COR-L47 (cell line): ENCODE data around the gene SMAD9.

Source experiments
- DNase-seq: peaks from one replicate; lab custom pipeline; 2025; lab: John Stamatoyannopoulos, UW

SMAD9 gene

GRCh38 chr13:36919833-36920615, at the start of gene SMAD9:
Gene SMAD9, minus strand, starts transcription at chr13:36920238. Its CDS starts 40,549 bp downstream, at chr13:36879689.
- DNase-seq = peak; percentile 89

- DNase-seq = no peak
These were observed 46.4 kb upstream of the SMAD9 start for GRCh38 chr13:36966404-36966803.

GRCh38 chr13:36965767-36966166, 45.7 kb upstream of the SMAD9 start:
- no peak for DNase-seq

GRCh38 chr13:36959456-36960116, 39.5 kb upstream of the SMAD9 start:
- no peak for DNase-seq

- no peak for DNase-seq
These were observed 34.5 kb upstream of the SMAD9 start for GRCh38 chr13:36954542-36954941.

- DNase-seq = no peak
These were observed 30.9 kb upstream of the SMAD9 start for GRCh38 chr13:36950920-36951319.

- no peak for DNase-seq
These were observed 30.3 kb upstream of the SMAD9 start for GRCh38 chr13:36950330-36950729.

GRCh38 chr13:36945078-36945477, 25.0 kb upstream of the SMAD9 start:
- no peak for DNase-seq

GRCh38 chr13:36925603-36926002, 5.6 kb upstream of the SMAD9 start:
- DNase-seq = no peak

- DNase-seq = no peak
These were observed 4.0 kb upstream of the SMAD9 start for GRCh38 chr13:36924001-36924400.

GRCh38 chr13:36921631-36922301, 1.7 kb upstream of the SMAD9 start:
- no peak for DNase-seq

GRCh38 chr13:36920616-36921185, 663 bp upstream of the SMAD9 start:
- DNase-seq = no peak

GRCh38 chr13:36919171-36919832, 736 bp downstream of the SMAD9 start:
- DNase-seq = peak; percentile 79

GRCh38 chr13:36918246-36919131, 1.5 kb downstream of the SMAD9 start:
- DNase-seq = peak; percentile 22

- DNase-seq = no peak
These were observed 2.7 kb downstream of the SMAD9 start for GRCh38 chr13:36917311-36917710.

GRCh38 chr13:36915896-36916640, 4.0 kb downstream of the SMAD9 start:
- no peak for DNase-seq

GRCh38 chr13:36915106-36915505, 4.9 kb downstream of the SMAD9 start:
- DNase-seq = peak; percentile 35

- DNase-seq = no peak
These were observed 5.4 kb downstream of the SMAD9 start for GRCh38 chr13:36914648-36915047.

GRCh38 chr13:36913463-36913862, 6.6 kb downstream of the SMAD9 start:
- DNase-seq = peak; percentile 33

GRCh38 chr13:36912973-36913372, 7.1 kb downstream of the SMAD9 start:
- no peak for DNase-seq
